MM.1S (cell line): ENCODE results near the gene EBPL.

Source experiments
- DNase-seq: peaks from one replicate; pipeline ENCODE4 v3.0.0-alpha.2; 2015
- H2AFZ ChIP-seq: fragments of 300-600 bp; sonication (generic); 2 replicates; pipeline ENCODE4 v1.6.0; 2016; ENCODE audit warnings: antibody characterized with exemption, low read length
- H3F3A ChIP-seq: fragments of 300-600 bp; sonication (generic); 2 replicates; pipeline ENCODE4 v1.6.1; 2016; ENCODE audit warnings: mild to moderate bottlenecking, antibody characterized with exemption, low read length, moderate library complexity, mixed read lengths; ENCODE audit not compliant: insufficient read depth
- H3K27ac ChIP-seq: fragments of 300-600 bp; sonication (generic); 2 replicates; pipeline ENCODE4 v1.5.1; 2016; ENCODE audit warnings: mild to moderate bottlenecking, low read length
- H3K27me3 ChIP-seq: fragments of 300-600 bp; sonication (generic); replicated peaks from 2 replicates; pipeline ENCODE4 v1.6.0; 2016; ENCODE audit warnings: low read length; ENCODE audit not compliant: insufficient read depth
- H3K36me3 ChIP-seq: fragments of 300-600 bp; sonication (generic); replicated peaks from 2 replicates; pipeline ENCODE4 v1.6.1; 2016; ENCODE audit warnings: mild to moderate bottlenecking, low read length, mixed read lengths; ENCODE audit not compliant: insufficient read depth
- H3K4me1 ChIP-seq: fragments of 300-600 bp; sonication (generic); 2 replicates; pipeline ENCODE4 v1.6.1; 2016; ENCODE audit warnings: low read length, mixed read lengths
- H3K4me2 ChIP-seq: fragments of 300-600 bp; sonication (generic); 2 replicates; pipeline ENCODE4 v1.6.0; 2016; ENCODE audit warnings: low read depth, low read length
- H3K4me3 ChIP-seq: fragments of 300-600 bp; sonication (generic); 2 replicates; pipeline ENCODE4 v1.5.1; 2016; ENCODE audit warnings: low read length, mixed read lengths
- H3K79me2 ChIP-seq: fragments of 300-600 bp; sonication (generic); 2 replicates; pipeline ENCODE4 v1.6.1; 2016; ENCODE audit warnings: mixed run types, low read length, mixed read lengths
- H3K9ac ChIP-seq: fragments of 300-600 bp; sonication (generic); 2 replicates; pipeline ENCODE4 v1.6.1; 2016; ENCODE audit warnings: low read length, mixed read lengths
- H3K9me2 ChIP-seq: fragments of 300-600 bp; sonication (generic); replicated peaks from 2 replicates; pipeline ENCODE4 v1.6.1; 2016; ENCODE audit warnings: mild to moderate bottlenecking, low read length, mixed read lengths; ENCODE audit not compliant: insufficient read depth
- H3K9me3 ChIP-seq: fragments of 300-600 bp; sonication (generic); replicated peaks from 2 replicates; pipeline ENCODE4 v1.6.1; 2016; ENCODE audit warnings: mild to moderate bottlenecking, low read length, mixed read lengths; ENCODE audit not compliant: insufficient read depth
- H4K20me1 ChIP-seq: fragments of 300-600 bp; sonication (generic); 2 replicates; pipeline ENCODE4 v1.6.1; 2016; ENCODE audit warnings: mild to moderate bottlenecking, low read length, moderate library complexity, mixed read lengths; ENCODE audit not compliant: insufficient read depth
- CTCF ChIP-seq: fragments of 300-600 bp; sonication (generic); IDR thresholded peaks from 2 replicates; pipeline ENCODE4 v1.5.1; 2016; ENCODE audit warnings: antibody characterized with exemption, low read length, mixed read lengths
- EZH2 ChIP-seq: fragments of 300-600 bp; sonication (generic); optimal IDR thresholded peaks from 2 replicates; pipeline ENCODE3; 2017; ENCODE audit warnings: low read depth, mild to moderate bottlenecking, antibody characterized with exemption, low read length, mixed read lengths
- EZH2phosphoT487 ChIP-seq: fragments of 300-600 bp; sonication (generic); IDR thresholded peaks from 2 replicates; pipeline ENCODE4 v1.6.1; 2018; ENCODE audit warnings: antibody characterized with exemption, low read length

Gene EBPL

GRCh38 chr13:49676581-49677298 is 14.5 kb downstream of the EBPL start:
- no peaks in the 10 kb centered on the region for H3K36me3 ChIP-seq
- no peaks in the 10 kb centered on the region for H4K20me1 ChIP-seq
- no peak overlapping the region for H3K27ac ChIP-seq
- no peak for DNase-seq
- H2AFZ ChIP-seq = no peak overlapping the region
- H3K9ac ChIP-seq = no peak overlapping the region
- no peaks in the 10 kb centered on the region for H3K4me1 ChIP-seq
- H3F3A ChIP-seq = no peaks in the 10 kb centered on the region
- H3K79me2 ChIP-seq = no peaks in the 10 kb centered on the region
- TF ChIP-seq EZH2phosphoT487 (no peak), CTCF (no peak), EZH2 (no peak)
- no peak overlapping the region for H3K4me2 ChIP-seq
- no peaks in the 10 kb centered on the region for H3K27me3 ChIP-seq
- H3K9me3 ChIP-seq = no peaks in the 10 kb centered on the region
- H3K9me2 ChIP-seq = no peaks in the 10 kb centered on the region
- H3K4me3 ChIP-seq = no peak overlapping the region

GRCh38 chr13:49670828-49671227 is 20.5 kb downstream of the EBPL start:
- Histone ChIP-seq H3K36me3 (no peaks in the 10 kb centered on the region), H3F3A (no peaks in the 10 kb centered on the region), H3K9ac (no peak overlapping the region), H3K9me2 (no peaks in the 10 kb centered on the region), H2AFZ (no peak overlapping the region), H3K27ac (no peak overlapping the region), H3K9me3 (no peaks in the 10 kb centered on the region), H3K4me2 (no peak overlapping the region), H4K20me1 (no peaks in the 10 kb centered on the region), H3K27me3 (no peaks in the 10 kb centered on the region), H3K4me1 (no peaks in the 10 kb centered on the region), H3K4me3 (no peak overlapping the region), H3K79me2 (no peaks in the 10 kb centered on the region)
- no peak for TF ChIP-seq EZH2phosphoT487
- TF ChIP-seq EZH2 = no peak
- TF ChIP-seq CTCF = no peak
- no peak for DNase-seq

GRCh38 chr13:49669735-49670309 is 21.5 kb downstream of the EBPL start:
- DNase-seq = peak; percentile 23
- H3K36me3 ChIP-seq = no peaks in the 10 kb centered on the region
- no peaks in the 10 kb centered on the region for H3K79me2 ChIP-seq
- H2AFZ ChIP-seq = no peak overlapping the region
- TF ChIP-seq EZH2 (no peak), CTCF (peak; percentile 45), EZH2phosphoT487 (no peak)
- H3K4me3 ChIP-seq = no peak overlapping the region
- no peaks in the 10 kb centered on the region for H3K9me2 ChIP-seq
- no peak overlapping the region for H3K4me2 ChIP-seq
- no peak overlapping the region for H3K27ac ChIP-seq
- H3K27me3 ChIP-seq = no peaks in the 10 kb centered on the region
- H3K9ac ChIP-seq = no peak overlapping the region
- H3F3A ChIP-seq = no peaks in the 10 kb centered on the region
- H4K20me1 ChIP-seq = no peaks in the 10 kb centered on the region
- H3K4me1 ChIP-seq = no peaks in the 10 kb centered on the region
- H3K9me3 ChIP-seq = no peaks in the 10 kb centered on the region
